SIG-M5 (cell line): ENCODE results near the gene REPS1.
"Not testable (repeated sequence)": the region's sequence is repeated elsewhere in the genome, so short reads cannot be mapped to it uniquely, and the experiment has no call there.

Source experiments
- DNase-seq: peaks from one replicate; lab custom pipeline; 2025; lab: John Stamatoyannopoulos, UW

The REPS1 gene

DNA sequence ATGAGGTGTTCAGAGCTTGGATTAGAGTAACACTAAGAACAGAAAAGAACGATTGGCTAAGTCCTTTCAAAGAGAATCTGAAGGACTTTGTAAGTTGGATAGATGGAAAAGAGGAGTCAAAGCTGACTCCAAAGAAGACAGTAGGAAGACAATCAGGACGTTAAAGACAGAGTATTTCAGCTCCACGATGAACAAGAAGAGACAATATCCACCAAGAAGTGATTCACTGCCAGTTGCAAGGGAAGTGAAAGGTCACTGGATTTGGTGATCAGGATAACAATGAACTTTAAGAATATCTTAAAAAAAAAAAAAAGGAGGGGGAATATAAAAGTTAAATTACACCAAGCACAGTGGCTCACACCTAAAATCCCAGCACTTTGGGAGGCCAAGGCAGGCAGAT, 17.9 kb downstream of the REPS1 start:
- DNase-seq = no peak

DNA sequence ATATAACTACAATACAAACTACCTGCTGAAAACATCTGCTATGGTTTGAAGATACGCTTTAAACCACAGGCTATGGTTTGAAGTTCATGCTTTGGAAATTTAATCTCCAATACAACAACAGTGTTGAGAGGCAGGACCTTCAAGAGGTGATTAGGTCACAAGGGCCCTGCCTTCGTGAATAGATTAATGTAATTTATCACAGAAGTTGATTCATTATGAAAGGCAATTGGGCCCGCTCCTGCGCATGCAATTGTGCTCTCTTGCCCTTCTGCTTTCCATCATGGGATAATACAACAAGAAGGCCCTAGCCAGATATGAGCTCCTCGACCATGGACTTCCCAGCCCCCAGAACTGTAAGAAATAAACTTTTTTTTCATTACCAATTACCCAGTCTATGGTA, 21.2 kb downstream of the REPS1 start:
- no peak for DNase-seq

DNA sequence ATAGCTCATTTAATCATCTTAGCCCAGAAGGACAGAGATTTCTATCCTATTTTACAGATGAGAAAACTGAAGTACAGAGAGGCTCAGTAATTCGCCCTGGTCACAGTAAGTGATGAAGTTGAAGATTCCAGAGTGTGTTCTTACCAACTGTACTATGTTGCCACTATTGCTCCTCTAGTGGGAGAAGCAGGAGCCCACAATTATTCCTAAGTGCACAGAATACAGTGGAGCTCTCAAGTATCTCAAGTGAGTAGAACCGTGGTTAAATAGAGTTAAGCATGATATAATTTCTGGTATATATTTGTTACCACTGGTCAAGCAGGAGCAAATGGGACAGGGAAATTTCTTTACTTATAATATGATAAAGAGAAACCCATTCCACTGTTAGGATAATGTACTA, 22.1 kb downstream of the REPS1 start:
- DNase-seq = no peak

DNA sequence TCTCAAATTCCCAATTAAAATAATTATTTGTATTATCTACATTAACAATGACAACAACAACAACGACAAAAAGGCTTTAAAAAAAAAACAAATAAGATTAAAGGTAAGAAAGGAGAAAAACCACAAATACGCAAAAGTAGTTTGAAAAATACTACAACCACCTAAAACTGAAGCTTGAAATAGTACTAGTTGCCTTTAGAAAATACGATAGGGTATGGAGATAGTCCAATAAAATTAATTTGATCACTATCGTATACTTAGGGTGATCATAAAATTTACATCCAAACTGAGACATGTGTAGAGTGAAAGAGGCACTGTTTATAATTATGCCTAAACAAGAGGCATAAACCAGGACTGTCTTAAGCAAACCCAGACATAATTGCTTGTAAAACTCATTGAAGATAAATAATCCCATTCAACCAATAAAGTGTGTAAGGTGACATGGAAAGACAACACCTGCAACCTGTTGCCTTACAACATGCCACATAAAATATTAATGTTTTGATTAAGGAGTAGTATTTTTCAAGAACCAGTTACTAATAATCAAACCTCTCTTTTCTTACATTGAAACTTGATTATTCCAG, 22.7 kb downstream of the REPS1 start:
- no peak for DNase-seq

DNA sequence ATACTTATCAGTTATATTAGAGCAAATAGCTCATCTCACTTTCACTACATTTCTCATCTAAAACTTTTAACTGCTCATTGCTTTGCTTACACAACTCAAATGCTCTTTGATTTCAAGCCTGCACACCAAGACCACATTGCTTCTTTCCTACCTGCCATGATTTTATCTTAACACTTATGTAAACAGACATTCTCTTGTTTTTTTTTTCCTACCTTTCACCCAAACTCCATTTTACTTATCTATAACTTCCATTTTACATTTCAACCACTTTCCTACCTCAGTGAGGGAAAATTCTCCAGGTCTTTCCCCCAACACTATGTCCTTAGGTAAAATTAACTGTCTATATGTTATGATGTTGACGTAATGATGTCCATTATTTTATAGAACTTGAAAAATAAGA, 24.0 kb downstream of the REPS1 start:
- DNase-seq = no peak

DNA sequence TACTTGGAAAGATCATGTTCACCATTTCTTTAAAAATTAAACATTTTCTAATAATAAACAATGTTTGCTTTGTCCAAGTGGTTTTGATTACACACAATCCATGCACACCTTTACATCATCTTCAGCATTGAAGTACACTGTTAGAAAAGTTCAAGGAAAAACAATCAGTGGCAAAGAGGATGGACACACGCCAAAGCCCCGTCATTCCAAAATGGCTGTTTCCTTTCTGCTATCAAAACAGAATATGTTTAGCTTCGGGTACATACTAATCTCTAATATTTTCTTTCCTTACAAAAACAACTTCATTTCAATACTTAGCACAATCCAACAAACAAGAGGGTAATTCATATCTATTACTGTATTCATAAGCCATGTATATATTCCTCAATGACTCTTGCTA, 24.5 kb downstream of the REPS1 start:
- DNase-seq = no peak

DNA sequence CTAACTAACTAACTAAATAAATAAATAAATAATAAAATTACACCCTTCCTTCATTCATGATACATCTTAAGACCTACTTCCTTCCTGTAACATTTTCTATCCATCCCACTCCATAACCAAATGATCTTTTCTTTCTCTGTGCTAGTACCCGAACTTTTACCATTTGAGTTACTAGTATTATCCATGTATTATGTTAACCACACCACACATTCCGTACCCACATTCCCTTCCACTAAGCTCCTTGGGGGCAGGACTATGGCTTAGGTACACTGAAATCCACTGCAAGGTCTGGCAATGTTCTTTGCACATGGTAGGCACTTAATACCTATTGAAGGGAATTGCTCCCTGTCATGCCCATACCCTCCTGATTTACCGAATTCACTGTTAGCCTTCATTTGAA, 24.9 kb downstream of the REPS1 start:
- DNase-seq = no peak

DNA sequence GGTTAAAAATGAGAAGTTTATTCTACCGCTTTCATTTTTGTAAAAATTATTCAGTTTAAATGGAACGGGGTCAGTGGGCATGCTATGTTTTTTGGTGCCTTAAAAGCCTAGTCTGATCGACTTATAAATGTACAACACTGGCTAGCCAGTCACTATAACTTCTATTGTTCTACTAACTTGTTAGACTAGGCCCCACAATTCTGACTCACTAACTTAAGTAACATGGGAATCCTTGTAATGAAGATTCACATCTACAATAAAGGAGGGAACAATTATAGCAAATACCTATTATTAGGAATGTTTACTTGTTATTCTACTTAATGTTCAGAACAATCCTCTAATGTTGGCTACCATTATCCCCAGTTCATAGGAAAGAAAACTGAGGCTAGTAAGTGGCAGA, 28.5 kb downstream of the REPS1 start:
- no peak for DNase-seq

DNA sequence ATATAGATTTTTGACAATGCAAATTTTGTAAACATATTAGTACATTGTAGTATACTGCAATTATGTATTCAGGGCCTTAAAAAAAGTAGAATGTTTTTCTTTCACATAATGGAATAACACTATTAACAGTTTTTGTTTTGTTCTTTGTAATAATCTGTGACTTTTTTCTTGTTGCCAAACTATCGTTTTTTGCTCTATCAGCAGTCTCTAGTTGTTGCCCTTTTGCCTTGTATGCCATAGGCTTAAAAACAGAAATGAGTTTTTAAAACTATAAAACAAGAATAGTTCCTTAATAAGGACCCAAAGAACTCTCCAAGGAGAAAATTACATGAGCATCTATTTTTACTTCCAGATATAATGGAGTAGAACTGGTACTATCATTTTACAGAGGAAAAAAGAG, 29.5 kb downstream of the REPS1 start:
- DNase-seq = no peak

DNA sequence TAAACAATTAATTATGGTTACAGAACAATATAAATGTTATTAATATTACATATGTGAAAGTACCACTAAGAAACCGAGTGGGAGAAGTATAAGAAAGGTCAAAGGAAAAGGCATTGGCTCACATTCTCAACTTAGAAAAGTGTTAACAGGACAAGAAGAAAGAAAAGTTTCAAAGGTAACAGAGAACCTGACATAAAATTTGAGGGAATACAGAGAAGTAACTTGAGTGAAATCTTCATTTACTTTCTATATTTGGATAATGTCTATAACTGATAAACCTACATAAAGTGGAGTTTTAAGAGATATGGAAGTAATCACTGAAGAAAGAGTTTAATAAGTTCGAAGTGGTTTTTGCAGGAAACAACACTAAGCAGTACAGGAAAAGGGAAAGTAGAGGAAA, 30.1 kb downstream of the REPS1 start:
- no peak for DNase-seq

DNA sequence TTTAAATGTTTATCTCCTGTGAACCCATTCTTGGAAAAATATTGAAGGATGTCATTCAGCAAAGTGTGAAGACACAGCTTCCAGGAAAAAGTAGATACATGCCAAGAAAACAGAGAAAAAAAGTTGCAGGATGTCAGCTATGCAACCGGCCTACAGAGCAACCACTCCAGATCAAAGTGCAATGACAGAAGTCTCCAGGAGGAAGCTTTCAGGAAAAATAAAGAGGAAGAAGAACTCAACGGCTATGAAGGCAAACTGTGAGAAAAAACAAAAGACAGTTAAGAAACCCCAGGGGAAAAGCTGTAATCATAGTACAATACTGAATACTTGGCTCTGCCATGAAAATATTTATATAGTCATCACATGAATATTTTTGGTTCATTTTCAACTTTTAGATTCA, 30.6 kb downstream of the REPS1 start:
- no peak for DNase-seq

DNA sequence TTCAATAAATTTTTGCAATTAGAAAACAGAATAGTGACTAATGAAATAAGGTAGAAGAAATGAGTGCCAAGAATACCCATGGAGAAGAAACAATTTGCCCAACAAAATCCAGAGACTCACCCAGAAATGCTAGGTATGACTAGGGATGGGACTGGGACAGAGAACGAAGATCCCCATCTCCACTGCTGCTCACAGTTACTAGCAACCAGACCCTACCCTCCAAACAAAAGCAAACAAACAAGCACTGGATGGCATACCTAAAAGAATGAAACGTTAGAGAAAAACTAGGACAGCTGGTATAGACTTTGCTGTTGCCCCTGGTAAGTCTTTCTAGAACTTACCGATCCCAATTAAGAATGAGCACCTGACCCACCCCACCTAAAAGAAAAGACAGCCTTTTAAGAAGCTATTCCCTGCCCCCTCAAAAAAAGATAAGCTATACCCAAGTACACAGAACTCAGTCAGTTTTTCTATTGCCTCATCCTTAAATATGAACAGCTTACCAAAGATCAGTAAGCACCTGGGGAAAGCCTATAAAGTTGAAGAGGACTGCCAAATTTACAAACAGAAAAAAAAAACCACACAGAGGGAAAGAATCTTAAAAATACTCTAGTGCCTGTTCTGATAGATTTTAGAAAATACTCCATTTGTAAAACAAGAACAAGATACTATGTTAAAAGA, 31.7 kb downstream of the REPS1 start:
- DNase-seq = no peak

DNA sequence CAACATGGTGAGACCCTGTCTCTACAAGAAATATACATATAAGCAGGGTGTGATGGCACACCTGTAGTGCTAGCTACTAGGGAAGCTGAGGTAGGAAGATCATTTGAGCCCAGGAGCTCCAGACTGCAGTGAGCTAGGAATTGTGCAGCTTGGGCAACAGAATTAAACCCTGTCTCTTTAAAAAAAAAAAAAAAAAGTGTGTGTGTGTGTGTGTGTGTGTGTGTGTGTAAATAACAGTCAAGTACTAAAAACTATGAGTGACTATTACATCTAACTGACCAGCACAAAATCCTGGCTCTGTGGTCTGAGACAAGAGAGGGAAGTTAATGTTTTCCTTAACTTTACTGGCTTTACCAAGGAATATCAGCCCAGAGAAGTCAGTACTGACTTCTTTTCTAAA, 32.8 kb downstream of the REPS1 start:
- DNase-seq = no peak

DNA sequence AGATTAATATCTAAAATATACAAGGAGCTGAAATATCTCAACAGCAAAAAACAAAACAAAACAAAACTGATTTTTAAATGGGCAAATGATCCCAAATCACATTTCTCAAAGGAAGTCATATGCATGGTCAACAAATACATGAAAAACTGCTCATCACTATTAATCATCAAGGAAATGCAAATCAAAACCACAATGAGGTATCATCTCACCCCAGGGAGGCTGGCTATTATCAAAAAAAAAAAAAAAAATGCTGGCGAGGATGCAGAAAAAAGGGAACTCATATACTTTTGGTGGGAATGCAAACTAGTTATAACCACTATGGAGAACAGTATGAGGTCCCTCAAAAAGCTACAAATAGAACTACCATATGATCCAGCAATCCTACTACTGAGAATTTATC, 34.6 kb downstream of the REPS1 start:
- no peak for DNase-seq

DNA sequence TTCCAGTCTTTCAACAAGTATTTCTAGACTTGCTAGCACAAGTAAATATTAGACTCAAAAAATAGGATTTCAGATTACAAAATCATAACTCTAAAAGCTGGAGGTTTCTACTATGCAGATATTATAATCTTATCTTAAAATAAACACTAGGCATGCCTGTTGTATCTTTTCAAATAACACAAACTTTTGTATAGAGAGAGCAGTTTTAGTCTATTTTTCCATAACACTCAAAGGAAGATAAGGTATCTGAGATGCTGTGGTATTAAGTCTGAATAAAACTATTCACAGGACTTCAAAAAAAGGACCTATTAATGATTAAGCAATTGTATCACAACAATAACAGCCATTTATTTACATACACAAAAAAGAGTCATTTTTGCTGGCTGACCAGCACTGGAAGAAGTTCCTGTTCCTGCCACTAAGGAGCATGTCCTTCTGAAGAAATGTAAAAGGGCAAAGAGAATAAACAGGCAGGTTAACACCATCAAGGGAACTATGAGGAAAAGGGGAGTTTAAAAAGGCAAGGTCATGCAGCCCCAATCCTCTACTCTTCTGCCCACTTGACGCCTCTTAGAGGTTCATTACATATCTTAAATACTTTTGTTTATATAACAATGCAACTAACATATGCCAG, 39.4 kb downstream of the REPS1 start:
- DNase-seq = no peak

DNA sequence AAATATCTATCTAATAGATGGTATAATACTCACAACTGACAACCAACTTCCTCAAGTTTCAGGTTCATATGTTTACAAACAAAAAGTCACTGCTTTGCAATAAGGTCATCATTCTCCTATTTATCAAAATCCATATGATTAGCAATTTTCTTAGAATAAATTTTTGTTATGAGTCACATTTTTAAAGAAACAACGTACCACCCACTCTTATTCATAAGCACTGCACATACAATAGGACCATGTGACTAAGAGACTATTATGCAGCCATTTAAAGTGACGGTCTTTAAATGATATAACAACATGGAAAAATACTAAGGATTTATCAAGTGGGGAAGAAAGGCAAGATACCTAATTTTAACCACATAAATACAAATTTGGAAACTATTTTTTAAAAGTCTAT, 40.0 kb downstream of the REPS1 start:
- no peak for DNase-seq

DNA sequence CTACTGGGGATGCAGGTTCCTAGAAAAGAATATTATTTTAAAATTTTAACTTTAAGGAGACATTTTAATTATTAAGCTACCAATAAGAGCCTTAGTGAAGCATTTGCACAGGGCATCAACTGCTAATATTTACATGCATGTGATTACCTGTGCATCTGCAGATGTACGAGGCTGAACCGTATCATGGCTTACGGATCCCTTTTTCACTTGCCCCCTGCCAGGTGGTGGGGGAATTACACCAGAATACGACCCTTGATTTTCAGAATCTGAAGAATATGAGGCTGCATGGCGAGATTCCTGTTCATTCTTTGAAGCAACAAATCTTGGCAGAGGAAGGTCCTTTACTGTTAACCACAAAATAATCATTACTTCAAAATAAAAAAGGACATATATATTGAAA, 42.7 kb downstream of the REPS1 start:
- DNase-seq = no peak

DNA sequence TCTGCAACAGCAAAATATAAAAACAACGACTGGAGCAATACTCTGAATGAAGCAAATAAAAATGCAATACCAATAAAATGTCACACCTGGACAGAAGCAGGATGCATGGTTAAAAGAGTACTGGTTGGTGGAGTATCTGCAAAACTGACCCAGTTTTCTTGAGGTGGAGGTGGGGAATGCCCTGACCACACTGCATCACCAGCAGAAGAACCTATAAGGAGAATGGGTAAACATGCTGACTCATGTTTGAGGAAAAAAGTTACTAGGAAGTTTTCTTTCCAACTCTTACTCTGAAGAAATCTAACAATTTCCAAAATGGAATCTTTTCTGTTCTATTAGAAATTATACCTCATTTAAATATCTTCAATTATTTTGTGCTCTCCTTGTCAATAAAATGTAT, 43.6 kb downstream of the REPS1 start:
- no peak for DNase-seq

DNA sequence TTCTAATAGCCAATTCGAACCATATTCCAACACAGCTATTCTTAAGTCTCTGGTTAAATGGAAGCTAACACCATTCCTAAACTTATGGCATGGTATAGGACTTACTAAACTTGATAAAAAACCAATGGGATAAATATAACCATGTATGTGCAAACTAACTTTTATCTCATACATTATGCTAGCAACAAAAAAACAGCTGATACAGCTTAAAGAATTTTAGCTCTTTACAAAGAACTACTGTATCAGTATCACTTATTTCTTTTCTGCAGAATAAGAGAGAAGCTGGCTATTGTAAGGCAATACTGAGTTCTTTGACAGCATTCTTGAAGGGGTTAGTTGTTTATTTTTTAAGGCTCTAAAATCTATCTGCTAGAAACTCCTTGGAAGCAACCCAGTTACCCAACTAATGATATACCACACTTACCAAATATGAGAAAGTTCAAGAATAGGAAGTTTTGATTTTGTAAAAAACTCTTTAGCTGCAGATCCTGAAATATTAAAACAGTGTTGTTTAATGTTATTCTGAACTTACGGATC, 44.9 kb downstream of the REPS1 start:
- no peak for DNase-seq

DNA sequence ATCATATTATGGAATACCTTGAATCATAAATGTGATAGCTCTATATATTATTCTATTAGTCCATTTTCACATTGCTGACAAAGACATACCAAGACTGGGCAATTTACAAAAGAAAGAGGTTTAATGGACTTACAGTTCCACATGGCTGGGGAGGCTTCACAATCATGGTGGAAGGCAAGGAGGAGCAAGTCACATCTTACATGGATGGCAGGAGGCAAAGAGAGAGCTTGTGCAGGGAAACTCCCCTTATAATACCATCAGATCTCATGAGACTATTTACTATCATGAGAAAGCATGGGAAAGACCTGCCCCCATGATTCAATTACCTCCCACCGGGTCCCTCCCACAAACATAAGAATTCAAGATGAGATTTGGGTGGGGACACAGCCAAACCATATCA, 51.2 kb downstream of the REPS1 start:
- DNase-seq = not testable (repeated sequence)

DNA sequence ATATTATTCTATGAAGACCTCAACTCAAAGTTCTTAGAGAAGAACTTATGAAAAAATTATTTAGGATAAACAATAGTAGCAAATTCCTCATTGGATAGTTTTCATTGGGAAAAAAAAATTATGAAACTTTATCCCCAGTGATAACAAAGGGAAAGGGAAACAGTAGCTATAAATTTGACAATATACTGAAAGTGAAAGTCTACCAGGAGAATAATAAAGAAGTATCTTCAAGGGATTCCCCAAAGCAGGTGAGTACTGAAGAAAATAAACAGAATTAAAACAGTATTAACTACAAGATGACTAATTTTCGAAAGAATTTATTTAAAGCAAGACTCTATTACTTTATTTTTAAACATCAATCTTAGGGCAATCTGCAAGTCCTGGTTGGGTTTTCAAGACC, 56.4 kb downstream of the REPS1 start:
- DNase-seq = no peak

DNA sequence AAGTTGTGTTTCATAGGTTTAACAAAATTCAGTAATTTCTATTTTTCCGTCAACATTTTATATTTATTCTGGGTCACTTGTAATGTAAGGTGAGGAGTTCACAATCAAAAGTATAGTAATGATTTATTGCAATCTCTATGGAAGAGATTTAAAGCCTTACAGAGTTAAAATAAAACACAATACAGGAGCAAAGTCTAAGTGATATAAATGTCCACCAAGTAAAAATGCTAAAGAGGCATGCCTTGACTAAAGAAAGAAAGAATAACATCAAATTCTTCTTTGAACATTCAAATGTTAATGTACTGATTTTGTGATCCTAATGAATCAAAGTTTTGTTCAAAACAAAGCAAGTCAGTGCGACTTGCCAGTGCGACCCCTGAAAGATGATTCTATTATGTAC, 61.5 kb downstream of the REPS1 start:
- no peak for DNase-seq

DNA sequence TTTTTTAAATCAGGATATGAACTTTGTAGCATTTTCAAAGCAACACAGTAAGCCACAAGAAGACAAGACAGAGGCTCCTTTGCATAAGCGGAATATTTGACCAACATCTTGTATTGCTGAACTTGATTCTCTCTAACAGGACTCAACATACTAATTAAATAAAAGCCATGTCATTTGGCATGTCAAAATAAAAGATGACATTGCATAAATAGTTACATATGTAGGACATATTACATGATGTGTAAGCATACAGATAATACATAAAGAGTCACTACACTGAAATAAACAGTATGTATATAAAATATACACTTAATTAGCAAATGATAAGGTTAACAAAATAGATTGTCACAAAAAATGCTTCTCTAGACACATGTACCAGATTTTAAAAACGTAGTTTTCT, 62.2 kb downstream of the REPS1 start:
- DNase-seq = no peak

DNA sequence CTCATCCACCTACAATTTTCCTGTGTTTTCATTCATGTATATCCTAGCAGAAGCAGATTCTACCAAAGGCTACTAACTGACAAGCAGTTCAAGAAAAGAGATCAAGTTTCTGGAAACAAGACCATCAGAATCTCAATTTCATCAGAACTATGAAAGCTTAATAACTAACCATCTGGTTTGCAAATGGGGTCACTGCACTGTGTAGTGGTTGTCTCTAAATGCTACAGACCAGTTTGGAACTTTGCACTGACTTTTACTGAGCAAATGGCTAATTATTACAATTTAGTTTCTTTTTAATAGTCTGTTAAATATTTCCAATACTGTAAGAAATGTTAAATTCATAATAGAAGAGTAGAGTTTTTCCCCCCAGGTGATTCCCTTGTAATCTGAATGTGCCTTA, 64.5 kb downstream of the REPS1 start:
- no peak for DNase-seq
